ENCODE results near the gene CLK3.
"Not testable (repeated sequence)": the region's sequence is repeated elsewhere in the genome, so short reads cannot be mapped to it uniquely, and the experiment has no call there.

Gene CLK3

DNA sequence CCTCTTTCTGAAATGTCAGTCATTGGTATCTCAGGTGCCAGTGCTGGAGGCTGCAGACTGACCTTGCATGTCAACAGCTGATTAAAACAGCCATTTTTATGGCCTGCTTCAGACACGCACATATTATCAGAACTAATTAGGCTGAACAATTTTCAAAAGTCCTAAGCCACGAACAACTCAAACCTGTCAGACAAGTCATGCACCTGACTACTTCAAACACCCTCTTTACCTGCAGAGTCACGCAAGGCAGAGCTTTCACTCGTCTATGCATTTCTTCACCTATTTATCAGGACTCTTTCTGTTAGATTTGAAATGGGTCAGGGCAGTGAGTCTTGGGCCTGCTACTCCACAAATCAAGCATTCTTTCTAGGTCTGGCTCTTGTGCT lies 26.7 kb downstream of the CLK3 start:
- DNase-seq (ENCODE audit: low spot score): no peak

DNA sequence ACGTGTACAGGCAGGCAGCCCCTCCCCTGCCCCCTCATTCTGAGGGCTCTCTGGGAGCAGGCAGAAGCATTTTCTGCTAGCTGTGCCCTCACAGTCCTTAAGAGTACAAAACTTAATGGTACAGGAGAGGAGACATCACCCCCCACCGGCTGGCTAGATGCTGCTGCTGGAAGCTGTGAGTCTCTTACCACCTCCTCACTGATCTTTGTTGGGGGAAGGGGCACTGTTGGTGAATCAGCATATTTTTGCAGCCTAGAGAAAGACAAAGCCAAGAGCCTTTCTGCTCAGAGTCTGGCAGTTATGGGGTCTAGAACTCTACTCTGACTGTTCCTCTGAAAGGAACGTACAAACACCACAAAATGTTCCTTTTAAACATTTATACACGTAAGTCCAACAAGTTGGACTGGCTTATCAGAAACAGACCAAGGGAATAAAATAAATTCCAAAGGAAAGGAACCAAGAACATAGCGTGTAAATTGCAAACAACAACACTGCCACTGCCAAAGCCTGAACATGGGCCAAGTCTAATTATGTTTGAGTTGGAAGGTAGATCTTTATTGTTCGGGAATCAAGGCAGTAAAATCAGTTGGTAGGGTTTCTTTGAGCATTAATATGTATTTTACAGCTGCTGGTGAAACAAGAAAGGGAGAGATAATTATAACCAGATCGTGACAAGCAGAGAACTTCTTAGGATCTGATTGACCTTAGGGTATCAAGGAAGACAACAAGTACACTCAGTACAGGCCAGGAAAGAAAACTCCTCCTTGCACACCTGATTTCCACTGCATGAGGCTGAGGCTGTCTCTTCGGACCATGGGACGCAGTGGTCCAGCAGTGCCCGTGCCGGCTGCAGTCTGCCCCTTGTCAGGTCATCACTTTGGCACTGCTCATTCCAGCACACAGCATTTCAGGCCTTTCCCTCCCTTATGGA lies 27.4 kb downstream of the CLK3 start:
- DNase-seq (ENCODE audit: low spot score): no peak

DNA sequence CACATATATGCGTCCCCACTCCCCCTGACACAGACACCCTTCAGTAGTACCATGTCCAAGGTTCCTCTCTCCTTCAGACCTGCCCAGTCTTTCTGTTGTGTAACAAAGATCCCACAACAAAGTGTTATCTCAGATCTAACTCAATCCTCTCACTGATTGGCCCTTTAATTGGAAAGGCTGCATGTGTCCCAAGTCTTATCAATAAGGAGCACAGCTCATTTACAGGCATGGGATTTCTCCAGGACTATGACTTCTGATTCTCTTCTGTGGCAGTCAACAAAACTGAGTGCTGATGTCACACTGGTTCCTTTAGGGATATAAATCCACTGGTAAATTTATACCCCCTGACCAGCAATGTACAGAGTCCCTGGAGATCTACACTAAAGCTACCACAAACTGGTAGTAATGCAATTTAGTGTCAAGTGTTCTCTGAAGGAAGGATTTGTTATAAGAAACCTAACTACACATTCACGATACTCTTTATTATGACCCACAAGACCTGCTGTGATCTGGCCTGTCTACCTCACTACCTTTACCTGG lies 28.1 kb downstream of the CLK3 start:
- no peak for DNase-seq (ENCODE audit: low spot score)

DNA sequence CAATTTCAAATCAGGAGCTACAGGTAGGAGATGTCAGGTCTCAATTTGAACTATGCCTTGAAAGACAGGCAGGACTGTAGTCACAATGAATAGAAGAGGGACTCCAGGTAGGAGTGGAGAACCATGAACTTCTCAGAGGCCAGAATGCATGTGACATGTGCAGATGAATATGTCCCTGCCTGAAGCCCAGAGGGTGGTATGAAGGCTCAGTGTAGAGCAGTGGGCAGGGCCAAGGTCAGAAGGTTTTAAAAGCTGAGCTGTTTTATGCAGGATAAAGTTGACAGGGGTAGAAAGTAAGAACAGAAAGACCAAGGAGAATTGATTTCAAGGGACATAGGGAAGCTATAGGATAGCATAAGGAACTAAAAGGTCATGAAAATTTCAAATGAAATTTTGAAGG lies 30.8 kb downstream of the CLK3 start:
- no peak for DNase-seq (ENCODE audit: low spot score)

DNA sequence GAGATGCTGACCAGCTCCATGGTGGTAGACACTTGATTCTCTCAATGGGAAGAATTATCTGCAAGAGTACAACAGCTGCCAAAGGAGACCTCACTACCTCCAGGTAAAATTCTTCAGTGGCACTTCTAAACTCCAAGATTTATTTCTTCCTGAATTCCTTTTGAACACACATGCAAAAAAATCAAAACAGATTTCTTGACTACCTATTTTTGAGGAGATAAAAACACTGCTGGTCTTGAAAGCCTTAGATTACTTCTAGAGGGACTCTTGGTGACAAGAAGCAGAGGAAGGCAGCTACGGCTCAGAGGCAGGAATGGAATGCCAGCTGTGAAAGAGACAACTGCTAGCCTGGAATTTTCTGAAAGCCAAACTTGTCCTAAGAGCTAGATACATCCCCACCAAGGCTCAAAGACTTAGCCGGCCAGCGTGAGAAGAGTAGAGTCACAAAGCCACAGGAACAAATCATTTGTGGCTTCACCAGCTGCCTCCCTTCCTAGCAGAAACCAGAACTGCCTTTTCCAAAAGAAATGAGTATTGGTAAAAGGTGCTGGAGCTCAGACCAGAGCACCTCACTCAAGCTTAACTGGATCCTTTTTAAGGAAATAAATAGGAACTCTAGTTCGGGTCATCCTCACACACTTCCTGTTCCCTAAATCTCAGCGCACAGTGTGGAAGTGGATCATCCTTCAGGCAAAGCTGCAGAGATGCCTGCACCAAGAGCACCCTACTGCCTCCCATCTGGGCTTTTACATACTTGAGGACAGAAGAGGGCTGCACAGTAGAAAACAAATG lies 32.6 kb downstream of the CLK3 start:
- DNase-seq (ENCODE audit: low spot score): no peak

DNA sequence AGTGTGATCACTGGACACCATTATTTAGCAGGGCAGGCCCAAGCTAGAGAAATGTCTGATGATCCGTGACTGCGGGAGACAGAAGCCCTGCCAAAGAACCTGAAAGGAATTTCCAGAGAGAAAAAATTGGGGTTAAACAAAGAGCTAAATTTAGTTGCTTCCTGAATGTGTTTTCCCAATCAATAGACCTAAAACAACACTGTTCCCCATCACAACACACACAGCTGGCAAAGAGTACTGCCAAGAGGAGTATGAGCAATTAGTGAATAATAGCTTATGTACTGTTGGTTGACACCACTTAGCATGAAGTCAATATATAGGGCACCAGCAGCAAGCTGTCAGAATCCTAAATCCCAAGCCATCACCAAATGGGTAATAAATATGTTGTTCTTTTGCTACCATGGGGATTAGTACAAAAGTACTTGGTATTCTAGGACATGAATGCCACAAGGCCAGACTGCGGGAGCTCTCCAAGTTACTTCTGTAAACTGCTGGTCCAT lies 35.7 kb downstream of the CLK3 start:
- DNase-seq (ENCODE audit: low spot score): no peak

DNA sequence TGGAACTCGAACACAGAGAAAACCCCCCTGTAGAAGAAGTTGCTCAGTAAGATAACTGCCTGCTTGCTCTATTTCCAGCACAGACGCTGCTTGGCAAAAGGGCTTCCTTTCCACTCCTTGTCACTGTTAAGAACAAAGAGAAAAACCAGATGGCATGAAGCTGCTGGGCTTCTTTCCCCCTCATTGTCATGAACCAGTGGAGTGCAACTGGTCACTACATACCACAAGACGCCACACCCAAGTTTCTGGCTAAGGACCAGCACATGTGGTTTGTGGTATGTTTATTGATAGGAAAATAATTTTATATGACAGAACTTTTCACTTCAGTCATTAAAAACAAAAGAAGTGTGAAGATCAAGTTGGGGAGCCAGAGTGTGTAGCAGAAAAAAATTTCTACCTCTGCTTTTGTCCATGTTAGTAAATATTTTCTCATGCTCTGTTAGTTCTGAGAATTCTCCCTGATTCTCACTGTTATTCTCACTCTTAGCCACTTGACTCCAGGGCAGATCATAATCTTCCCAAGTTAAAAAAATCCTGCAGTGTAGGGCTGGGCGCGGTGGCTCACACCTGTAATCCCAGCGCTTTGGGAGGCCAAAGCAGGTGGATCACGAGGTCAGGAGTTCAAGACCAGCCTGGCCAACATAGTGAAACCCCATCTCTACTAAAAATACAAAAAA lies 37.9 kb downstream of the CLK3 start:
- DNase-seq (ENCODE audit: low spot score): no peak

DNA sequence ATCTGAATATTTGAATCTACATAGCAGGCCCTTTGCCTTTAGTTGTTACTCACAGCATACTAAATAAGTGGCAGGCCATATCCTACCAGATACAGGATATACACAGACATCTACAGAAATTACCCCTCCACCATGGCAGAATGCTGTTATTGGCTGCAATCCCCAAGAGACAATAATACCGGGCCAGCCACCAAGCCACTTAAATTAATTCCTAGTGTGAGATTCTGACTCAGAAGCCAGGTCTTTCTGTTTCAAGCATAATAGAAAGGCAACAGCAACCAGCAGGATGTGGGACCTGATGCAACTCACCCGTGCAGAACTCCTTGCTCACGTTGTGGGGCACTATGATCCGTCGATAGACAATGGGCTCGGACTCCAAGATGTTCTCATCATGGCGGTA lies 39.8 kb downstream of the CLK3 start:
- no peak for DNase-seq (ENCODE audit: low spot score)

DNA sequence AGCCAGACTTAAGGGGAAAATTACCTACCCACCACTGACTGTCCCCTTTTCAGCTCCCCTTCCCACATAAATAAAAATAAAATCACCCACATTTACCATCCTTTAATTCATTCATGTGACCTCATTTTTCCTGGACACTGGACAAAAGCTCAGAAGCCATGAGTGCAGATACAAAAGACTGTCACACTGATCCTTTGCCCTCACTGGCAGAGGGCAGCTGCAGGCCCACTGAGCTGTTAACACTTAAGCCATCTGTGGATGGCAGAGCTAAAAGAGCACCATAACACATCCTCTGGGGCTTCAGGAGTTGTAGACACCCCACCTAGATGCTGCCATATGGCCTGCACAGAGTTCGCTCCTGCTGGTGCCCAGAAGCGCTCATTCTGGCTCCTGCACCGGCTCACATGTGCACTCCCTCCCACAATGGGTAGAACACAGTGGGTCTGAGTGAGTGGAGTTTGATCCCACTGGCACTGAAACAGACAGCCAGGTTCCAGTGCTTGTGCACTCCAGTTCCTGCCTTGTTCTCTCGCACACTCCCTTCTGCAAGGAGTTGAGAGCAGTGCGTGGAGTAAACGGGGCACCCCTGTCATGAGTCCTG lies 41.4 kb downstream of the CLK3 start:
- no peak for DNase-seq (ENCODE audit: low spot score)

DNA sequence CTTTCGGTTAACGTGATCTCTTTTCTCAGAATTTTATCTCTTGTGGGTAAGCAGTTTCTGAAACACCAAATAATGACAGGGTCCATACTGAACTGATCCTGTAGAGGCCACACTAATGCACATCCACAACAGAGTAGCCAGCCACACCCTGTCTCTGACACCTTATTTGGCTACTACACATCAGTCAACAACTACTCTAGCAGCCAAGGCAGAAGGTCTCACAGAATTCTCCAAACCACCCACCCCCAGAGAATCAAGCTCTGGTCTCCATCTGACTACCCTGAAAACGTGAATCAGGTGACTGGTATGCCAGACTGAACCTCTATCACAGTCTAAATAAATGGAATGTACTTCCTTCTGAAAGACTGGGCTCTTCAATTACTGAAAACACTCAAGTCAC lies 42.2 kb downstream of the CLK3 start:
- no peak for DNase-seq (ENCODE audit: low spot score)

DNA sequence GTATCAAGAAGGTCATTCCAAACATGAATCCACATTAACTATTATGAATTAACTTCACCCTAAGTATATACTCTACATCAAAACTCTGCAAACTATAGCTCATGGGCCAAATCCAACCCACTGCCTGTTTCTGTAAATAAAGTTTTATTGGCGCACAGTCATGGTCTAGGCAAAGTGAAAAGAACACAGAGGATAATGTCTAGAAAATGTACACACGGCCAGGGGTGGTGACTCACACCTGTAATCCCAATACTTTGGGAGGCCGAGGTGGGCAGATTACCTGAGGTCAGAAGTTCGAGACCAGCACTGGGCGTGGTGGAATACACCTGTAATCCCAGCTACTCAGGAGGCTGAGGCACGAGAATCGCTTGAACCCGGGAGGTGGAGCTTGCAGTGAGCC lies 45.6 kb downstream of the CLK3 start:
- not testable (repeated sequence) for DNase-seq (ENCODE audit: low spot score)

DNA sequence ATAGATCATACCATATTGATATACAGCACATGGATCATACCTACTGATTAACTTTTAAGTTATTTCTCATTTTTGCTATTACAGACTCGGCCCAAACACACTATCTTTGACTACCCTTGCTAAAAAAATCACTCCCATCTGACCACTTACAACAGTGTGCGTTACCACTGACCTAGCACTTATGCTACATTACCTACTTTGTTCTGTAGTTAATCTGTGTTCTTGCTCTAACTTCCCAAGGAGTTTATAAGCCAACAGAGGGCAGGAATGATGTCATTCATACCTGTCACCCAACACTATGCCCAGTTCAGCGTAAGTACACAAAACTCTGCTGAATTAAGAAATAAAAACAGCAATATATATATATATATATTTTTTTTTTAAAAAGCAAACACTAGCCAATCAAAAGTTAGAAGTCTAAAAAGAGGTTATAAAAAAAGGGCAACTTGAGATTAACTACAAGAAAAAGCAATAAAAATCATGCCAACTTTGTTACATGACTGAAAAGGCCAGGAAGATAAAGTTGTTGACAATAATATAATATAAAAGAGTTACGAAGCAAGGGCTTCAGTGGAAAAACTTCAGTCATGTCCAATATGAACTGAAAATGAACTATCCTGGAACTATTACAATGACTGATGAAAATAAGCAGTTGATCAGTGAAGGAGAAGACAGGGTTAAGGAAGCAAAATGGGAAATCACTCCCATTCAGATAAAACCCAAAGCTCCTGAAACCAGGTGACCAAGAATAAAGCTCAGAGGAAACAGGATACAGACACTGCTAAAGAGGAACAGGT lies 46.6 kb downstream of the CLK3 start:
- no peak for DNase-seq (ENCODE audit: low spot score)

DNA sequence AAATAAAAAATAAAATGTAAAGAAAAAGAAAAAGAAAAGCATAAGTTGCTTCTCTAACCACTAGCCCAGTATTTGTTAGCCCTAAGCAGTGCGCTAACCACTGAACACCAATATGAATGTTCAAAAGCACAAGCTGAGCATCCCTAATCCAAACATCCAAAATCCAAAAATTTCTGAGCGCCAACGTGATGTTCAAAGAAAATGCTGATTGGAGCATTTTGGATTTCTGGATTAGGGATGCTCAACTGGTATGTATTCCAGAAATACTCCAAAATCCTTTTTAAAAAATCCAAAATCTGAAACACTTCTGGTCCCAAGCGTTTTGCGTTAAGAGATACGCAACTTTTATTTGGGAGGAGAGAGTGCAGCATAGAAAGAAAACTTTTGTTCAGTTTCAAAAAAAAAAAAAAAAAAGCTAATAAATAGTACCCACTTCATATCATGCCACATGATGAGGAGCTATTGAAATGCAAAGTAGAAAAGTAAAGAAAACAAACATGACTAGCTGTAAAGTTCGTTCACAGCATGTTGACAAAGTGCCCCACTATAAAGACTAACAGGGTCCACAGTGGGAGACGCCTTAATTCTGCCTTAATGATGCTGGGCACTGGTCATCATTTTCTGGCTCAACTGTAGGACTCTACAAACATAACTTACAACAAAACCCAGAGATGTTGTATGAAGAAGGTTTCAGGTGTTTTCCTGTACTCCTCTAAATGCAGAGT lies 47.8 kb downstream of the CLK3 start:
- DNase-seq (ENCODE audit: low spot score): no peak

DNA sequence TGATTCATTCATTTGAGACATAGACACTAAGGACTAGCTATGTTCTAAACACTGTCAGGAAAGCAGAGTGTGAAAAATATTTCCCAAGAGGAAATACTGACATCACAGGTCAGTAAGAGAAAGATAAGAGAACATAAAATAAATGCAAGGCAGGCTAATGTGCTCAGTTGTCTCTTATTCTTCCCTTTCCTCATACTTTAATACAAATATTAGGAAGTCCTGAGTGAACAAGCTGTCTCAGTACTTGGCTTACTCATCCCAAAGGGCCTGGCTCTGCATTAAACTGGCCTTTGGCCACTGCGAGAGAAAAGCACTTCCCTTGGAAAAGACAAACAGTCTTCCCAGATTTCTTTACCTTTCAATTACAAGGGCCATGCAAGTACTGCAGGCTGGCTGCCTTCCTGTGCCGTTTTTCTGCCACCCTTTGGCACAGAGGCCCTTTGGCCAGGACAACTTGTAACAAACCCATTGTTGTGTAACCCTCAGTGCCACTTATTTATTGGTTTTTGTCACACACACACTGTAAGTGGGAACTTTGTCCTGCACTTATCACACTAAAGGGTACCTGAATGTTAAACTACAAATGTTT lies 48.5 kb downstream of the CLK3 start:
- no peak for DNase-seq (ENCODE audit: low spot score)

DNA sequence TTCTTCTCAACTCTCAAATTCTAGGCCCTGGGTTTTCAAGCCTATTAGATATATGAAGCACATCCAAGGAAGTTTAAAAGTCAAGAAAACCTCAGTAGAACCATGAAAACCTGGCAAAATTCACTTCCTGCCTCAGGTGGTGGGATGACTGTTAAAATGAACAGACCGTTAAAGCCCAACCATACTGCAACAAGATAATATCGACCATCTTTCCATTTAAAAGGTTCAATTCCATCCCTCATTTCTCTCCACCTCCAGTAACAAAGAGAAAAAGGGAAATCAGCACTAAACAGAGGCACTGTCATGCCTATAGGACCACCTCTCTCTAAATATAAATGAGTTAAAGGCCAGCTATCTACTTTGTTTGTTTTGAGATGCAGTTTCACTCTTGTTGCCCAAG lies 49.0 kb downstream of the CLK3 start:
- no peak for DNase-seq (ENCODE audit: low spot score)

DNA sequence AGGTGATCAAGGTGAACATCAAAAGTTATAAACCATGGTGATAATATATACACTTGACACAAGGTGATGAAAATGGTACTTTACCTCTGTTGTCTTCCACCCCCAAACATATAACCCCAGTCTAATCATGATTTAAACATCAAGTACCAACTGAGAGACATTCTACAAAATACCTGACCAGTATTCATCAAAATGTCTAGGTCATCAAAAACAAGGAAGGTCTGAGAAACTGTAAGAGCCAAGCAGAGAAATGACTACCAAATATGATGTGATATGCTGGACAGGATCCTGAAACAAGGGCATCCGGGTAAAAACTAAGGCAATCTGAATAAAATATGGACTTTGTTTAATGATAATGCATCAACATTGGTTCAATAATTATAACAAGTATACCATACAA lies 52.3 kb downstream of the CLK3 start:
- DNase-seq (ENCODE audit: low spot score): no peak

DNA sequence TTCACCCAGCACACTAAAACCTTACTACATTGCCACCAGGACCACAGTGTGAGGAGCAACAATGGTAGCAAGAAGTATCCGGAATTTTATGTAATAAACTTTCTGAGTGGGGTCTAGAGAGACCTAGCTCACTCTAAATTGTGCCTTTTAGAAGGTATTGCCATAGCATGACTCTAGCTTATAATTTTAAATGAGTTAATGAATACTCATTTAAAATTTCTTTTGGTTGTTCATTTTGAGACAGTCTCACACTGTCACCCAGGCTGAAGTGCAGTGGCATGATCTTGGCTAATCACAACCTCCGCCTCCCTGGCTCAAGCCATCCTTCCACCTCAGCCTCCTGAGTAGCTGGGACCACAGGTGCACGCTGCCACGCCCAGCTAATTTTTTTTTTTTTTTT lies 54.0 kb downstream of the CLK3 start:
- DNase-seq (ENCODE audit: low spot score): no peak

DNA sequence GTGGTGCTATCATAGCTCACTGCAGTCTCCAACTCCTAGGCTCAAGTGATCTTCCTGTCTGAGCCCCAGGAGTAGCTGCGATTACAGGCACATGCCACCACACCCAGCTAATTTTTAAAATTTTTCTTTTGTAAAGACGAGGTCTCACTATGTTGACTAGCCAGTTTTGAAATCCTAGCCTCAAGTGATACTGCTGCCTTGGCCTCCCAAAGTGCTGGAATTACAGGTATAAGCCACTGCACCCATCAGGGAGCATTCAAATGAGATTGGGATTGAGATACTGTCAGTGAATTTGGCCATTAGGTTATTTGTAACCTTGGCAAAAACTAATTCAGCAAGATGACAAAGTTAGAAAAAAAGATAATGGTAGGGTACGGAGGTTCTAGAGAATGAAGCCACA lies 58.5 kb downstream of the CLK3 start:
- DNase-seq (ENCODE audit: low spot score): no peak

DNA sequence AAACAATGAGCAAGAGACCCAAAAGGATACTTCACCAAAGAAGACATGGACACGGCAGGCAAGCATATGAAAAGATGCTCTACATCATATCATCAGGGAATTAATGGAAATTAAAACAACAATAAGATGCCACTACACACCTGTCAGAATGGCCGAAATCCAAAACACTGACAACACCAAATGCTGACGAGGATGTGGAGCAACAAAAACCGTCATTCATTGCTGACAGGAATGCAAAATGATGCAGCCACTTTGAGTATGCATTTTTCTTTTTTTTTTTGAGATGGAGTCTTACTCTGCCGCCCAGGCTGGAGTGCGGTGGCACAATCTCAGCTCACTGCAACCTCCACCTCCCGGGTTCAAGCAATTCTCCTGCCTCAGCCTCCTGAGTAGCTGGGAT lies 61.2 kb downstream of the CLK3 start:
- no peak for DNase-seq (ENCODE audit: low spot score)
